ENCODE data around the gene NUTM2B.
"Not testable (repeated sequence)": the region's sequence is repeated elsewhere in the genome, so short reads cannot be mapped to it uniquely, and the experiment has no call there.

GRCh38 chr10:79685044-79685685 is 17.9 kb upstream of the NUTM2B start:
- not testable (repeated sequence) for TF ChIP-seq CTCF (IDR thresholded peaks at IDR 0.05); ZFX (IDR thresholded peaks at IDR 0.05; ENCODE audit: borderline replicate concordance)
